HCT116 (cell line): Measurements from ENCODE around the gene SRGAP1. TPM values are rescaled to one million over a fixed set of nuclear protein-coding genes. Genes with fewer than 3 reads are reported as not detected.

Experiments
- ATAC-seq: fragments of 200-7000 bp; cut with Tn5 transposase; 2 replicates; pipeline ENCODE4 v1.9.1; 2020; ENCODE audit warnings: mild to moderate bottlenecking, moderate library complexity
- BruUV-seq: library from RNA; stranded (reverse); fragments of 400-500 nt; replicated peaks from 2 replicates; lab custom pipeline; 2021; lab: Mats Ljungman, UMichigan
- CTCF ChIA-PET: fragments of 300-600 bp; sonication (Branson Sonifier 250); formaldehyde crosslinking; loops from one replicate; lab custom pipeline; 2021; ENCODE audit warnings: antibody characterized with exemption; lab: Charles Lee
- POLR2A ChIA-PET: fragments of 300-600, 350-600 bp; sonication (Branson Sonifier 250); formaldehyde crosslinking; loops from one replicate; lab custom pipeline; 2021; ENCODE audit warnings: antibody characterized with exemption; lab: Charles Lee
- RAD21 ChIA-PET, 2 experiments: fragments of 300-600 bp; sonication (Branson Sonifier 250); formaldehyde crosslinking; loops; one replicate each; lab custom pipeline; 2023; ENCODE audit warnings: low total read pairs in 2 of 2; ENCODE audit not compliant: uncharacterized antibody in 2 of 2, unreplicated experiment in 2 of 2, low non-redundant PET in 1 of 2; lab: Charles Lee
- DNase-seq: peaks from one replicate; pipeline ENCODE4 v3.0.0-alpha.2; 2010; ENCODE audit warnings: low read depth, low spot score
- H2AFZ ChIP-seq: fragments of 200-600 bp; shearing (Covaris generic), sonication (generic); 2 replicates; pipeline ENCODE4 v1.6.1; 2017; ENCODE audit warnings: low read depth, mixed run types, mixed read lengths, antibody characterized with exemption, low read length; ENCODE audit not compliant: poor library complexity, severe bottlenecking
- H3K27ac ChIP-seq: 2 replicates; pipeline ENCODE4 v1.5.1; 2012; ENCODE audit warnings: low read depth, low read length
- H3K27me3 ChIP-seq: fragments of 200-600 bp; sonication (generic); 2 replicates; pipeline ENCODE4 v1.6.1; 2016; ENCODE audit warnings: mixed run types, low read length, mixed read lengths; ENCODE audit not compliant: insufficient read depth
- H3K36me3 ChIP-seq, 2 experiments: fragments of 200-500 bp in 1 of 2; fragments of 200-600 bp in 1 of 2; sonication (Bioruptor generic) in 1 of 2; sonication (generic) in 1 of 2; 2 replicates each; pipeline versions ENCODE4 v1.5.1 to v1.6.1; 2014 to 2016; ENCODE audit warnings: low read length in 2 of 2, inconsistent platforms in 1 of 2, mixed read lengths in 1 of 2, mixed run types in 1 of 2; ENCODE audit not compliant: insufficient read depth in 2 of 2, control insufficient read depth in 1 of 2
- H3K4me1 ChIP-seq, 2 experiments: fragments of 200-600 bp in 1 of 2; sonication (generic) in 1 of 2; 2 replicates each; pipeline versions ENCODE4 v1.5.1 to v1.6.1; 2012 to 2017; ENCODE audit warnings: low read length in 2 of 2, inconsistent platforms in 1 of 2, mild to moderate bottlenecking in 1 of 2, mixed read lengths in 1 of 2, mixed run types in 1 of 2, moderate library complexity in 1 of 2; ENCODE audit not compliant: insufficient read depth in 2 of 2, control insufficient read depth in 1 of 2
- H3K4me2 ChIP-seq: fragments of 200-600 bp; sonication (generic); 2 replicates; pipeline ENCODE4 v1.6.1; 2017; ENCODE audit warnings: mixed run types, low read length, mixed read lengths
- H3K4me3 ChIP-seq, 2 experiments: fragments of 200-600 bp in 1 of 2; sonication (generic) in 1 of 2; replicated peaks in 1 of 2; 2 replicates each; pipeline ENCODE4 v1.5.1; 2011 to 2016; ENCODE audit warnings: low read length in 2 of 2, control low read depth in 1 of 2, low read depth in 1 of 2, mild to moderate bottlenecking in 1 of 2, mixed read lengths in 1 of 2, mixed run types in 1 of 2
- H3K79me2 ChIP-seq: fragments of 200-600 bp; sonication (generic); 2 replicates; pipeline ENCODE4 v1.6.1; 2017; ENCODE audit warnings: mild to moderate bottlenecking, mixed run types, low read length, moderate library complexity, mixed read lengths; ENCODE audit not compliant: insufficient read depth
- H3K9ac ChIP-seq: fragments of 200-600 bp; sonication (generic); 2 replicates; pipeline ENCODE4 v1.6.1; 2016; ENCODE audit warnings: low read length, mixed read lengths
- H3K9me2 ChIP-seq: fragments of 200-600 bp; sonication (generic), shearing (Covaris generic); 2 replicates; pipeline ENCODE4 v1.6.1; 2017; ENCODE audit warnings: mixed run types, mild to moderate bottlenecking, moderate library complexity; ENCODE audit not compliant: insufficient read depth
- H3K9me3 ChIP-seq, 2 experiments: fragments of 200-500 bp in 1 of 2; fragments of 200-600 bp in 1 of 2; sonication (Bioruptor generic) in 1 of 2; sonication (generic) in 1 of 2; 2 replicates each; pipeline ENCODE4 v1.6.1; 2014 to 2017; ENCODE audit warnings: low read length in 2 of 2, mixed read lengths in 2 of 2, inconsistent platforms in 1 of 2, low read depth in 1 of 2, mild to moderate bottlenecking in 1 of 2, mixed run types in 1 of 2, moderate library complexity in 1 of 2; ENCODE audit not compliant: control insufficient read depth in 1 of 2, insufficient read depth in 1 of 2
- H4K20me1 ChIP-seq: fragments of 200-600 bp; sonication (generic), shearing (Covaris generic); 2 replicates; pipeline ENCODE4 v1.6.1; 2017; ENCODE audit warnings: mixed run types, mild to moderate bottlenecking, moderate library complexity; ENCODE audit not compliant: insufficient read depth
- CEBPB ChIP-seq: IDR thresholded peaks from 2 replicates; pipeline ENCODE4 v1.6.1; 2012; ENCODE audit warnings: low read depth
- CTCF ChIP-seq, 3 experiments: fragments of 200-600 bp in 1 of 3; sonication (generic) in 1 of 3; IDR thresholded peaks in 2 of 3; conservative IDR thresholded peaks in 1 of 3; 2 replicates each; pipeline ENCODE4 v1.5.1; 2012 to 2017; ENCODE audit warnings: low read depth in 2 of 3, low read length in 2 of 3, antibody characterized with exemption in 1 of 3, borderline replicate concordance in 1 of 3, control low read depth in 1 of 3, mild to moderate bottlenecking in 1 of 3, mixed read lengths in 1 of 3, mixed run types in 1 of 3, moderate library complexity in 1 of 3; ENCODE audit not compliant: insufficient read depth in 1 of 3
- EZH2 ChIP-seq: fragments of 200-600 bp; sonication (generic); IDR thresholded peaks from 2 replicates; pipeline ENCODE4 v1.6.1; 2017; ENCODE audit warnings: antibody characterized with exemption, mixed run types
- EZH2phosphoT487 ChIP-seq: fragments of 200-600 bp; IDR thresholded peaks from 2 replicates; pipeline ENCODE4 v1.6.1; 2018; ENCODE audit warnings: antibody characterized with exemption, borderline replicate concordance
- FOSL1 ChIP-seq: IDR thresholded peaks from 2 replicates; pipeline ENCODE4 v1.6.1; 2012; ENCODE audit warnings: low read depth
- POLR2AphosphoS5 ChIP-seq: IDR thresholded peaks from 2 replicates; pipeline ENCODE4 v1.6.1; 2011; ENCODE audit warnings: mild to moderate bottlenecking, low read depth, low read length, moderate library complexity
- SIN3A ChIP-seq: IDR thresholded peaks from 2 replicates; pipeline ENCODE4 v1.6.1; 2012; ENCODE audit warnings: low read depth
- SP1 ChIP-seq: IDR thresholded peaks from 2 replicates; pipeline ENCODE4 v1.6.1; 2012; ENCODE audit warnings: low read depth
- SRF ChIP-seq: IDR thresholded peaks from 2 replicates; pipeline ENCODE4 v1.6.1; 2012; ENCODE audit warnings: low read depth
- ZBTB33 ChIP-seq: IDR thresholded peaks from 2 replicates; pipeline ENCODE4 v1.6.1; 2011; ENCODE audit warnings: mild to moderate bottlenecking, low read length, moderate library complexity; ENCODE audit not compliant: insufficient replicate concordance; ENCODE audit errors: extremely low read depth
- intact Hi-C: fragments of 100-400 bp; cut with micrococcal nuclease; formaldehyde crosslinking; loops from 2 replicates; pipeline ENCODE4 v1.10.0; 2022
- total RNA-seq: library from RNA; stranded (reverse); gene quantifications from one replicate; pipeline ENCODE4 v1.2.1, GENCODE V29; 2021; ENCODE audit not compliant: unreplicated experiment
- TF ChIP-seq, protein P1 (sequence below): IDR thresholded peaks from 2 replicates; pipeline ENCODE4 v1.6.1; 2012; ENCODE audit warnings: low read depth
- TF ChIP-seq, protein P2 (sequence below): IDR thresholded peaks from 2 replicates; pipeline ENCODE4 v1.6.1; 2012

SRGAP1 gene
- total RNA-seq, 1 experiment from 2014 or later, result 16.6 TPM

DNA sequence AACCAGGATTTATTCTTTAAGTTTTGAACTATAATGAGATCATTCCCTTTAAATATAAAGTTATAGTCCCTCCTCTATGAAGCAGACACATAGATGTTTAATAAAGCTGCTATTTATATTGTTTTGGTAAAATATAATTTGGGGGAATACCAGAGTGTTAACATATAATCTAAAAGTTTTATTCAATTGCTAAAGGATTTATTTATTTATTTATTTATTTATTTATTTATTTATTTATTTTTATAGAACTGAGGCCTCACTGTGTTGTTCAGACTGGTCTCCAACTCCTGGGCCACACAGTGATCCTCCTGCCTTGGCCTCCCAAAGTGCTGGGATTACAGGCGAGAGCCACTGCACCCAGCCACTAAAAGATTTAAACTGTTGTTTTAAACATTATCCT is 278.9 kb downstream of the SRGAP1 start (continued):
- TF ChIP-seq, protein P1, sequence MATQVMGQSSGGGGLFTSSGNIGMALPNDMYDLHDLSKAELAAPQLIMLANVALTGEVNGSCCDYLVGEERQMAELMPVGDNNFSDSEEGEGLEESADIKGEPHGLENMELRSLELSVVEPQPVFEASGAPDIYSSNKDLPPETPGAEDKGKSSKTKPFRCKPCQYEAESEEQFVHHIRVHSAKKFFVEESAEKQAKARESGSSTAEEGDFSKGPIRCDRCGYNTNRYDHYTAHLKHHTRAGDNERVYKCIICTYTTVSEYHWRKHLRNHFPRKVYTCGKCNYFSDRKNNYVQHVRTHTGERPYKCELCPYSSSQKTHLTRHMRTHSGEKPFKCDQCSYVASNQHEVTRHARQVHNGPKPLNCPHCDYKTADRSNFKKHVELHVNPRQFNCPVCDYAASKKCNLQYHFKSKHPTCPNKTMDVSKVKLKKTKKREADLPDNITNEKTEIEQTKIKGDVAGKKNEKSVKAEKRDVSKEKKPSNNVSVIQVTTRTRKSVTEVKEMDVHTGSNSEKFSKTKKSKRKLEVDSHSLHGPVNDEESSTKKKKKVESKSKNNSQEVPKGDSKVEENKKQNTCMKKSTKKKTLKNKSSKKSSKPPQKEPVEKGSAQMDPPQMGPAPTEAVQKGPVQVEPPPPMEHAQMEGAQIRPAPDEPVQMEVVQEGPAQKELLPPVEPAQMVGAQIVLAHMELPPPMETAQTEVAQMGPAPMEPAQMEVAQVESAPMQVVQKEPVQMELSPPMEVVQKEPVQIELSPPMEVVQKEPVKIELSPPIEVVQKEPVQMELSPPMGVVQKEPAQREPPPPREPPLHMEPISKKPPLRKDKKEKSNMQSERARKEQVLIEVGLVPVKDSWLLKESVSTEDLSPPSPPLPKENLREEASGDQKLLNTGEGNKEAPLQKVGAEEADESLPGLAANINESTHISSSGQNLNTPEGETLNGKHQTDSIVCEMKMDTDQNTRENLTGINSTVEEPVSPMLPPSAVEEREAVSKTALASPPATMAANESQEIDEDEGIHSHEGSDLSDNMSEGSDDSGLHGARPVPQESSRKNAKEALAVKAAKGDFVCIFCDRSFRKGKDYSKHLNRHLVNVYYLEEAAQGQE, result no peak
- TF ChIP-seq EZH2phosphoT487, result no peak

DNA sequence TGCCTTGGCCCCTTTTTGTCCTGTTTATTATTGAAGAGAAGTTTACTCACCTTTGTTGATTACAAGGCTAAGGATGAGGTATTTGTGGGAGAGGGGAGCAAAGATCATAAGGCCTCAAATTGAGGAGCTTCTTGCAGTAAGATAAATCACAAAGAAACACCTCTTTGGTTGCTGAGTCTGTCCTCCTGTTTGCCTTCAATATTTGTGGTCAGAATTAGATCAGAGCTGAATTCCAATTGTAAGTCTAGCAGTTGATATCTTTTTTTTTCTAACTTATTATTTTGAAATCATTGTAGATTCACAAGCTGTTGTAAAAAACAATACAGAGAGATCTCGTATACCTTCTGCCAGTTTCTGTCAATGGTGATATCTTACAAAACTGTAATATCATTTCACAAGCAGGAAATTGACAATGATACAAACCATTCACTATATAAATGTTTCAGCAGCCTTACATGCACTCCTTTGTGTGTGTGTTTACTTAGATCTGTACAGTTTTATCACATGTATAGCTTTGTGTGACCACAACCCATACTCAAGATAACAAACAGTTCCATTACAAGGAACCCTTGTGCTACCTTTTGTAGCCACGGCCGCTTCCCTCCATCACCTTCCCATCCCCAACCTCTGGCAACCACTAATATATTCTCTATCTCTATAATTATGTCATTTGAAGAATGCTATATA is 280.2 kb downstream of the SRGAP1 start:
- no peak for ATAC-seq
- H4K20me1 ChIP-seq, result no peaks in the 10 kb centered on the region
- TF ChIP-seq EZH2 (no peak), SRF (no peak), SIN3A (no peak), SP1 (no peak), ZBTB33 (no peak), FOSL1 (no peak), CTCF (IDR thresholded peaks at IDR 0.05 in 2 of 3, conservative IDR thresholded peaks at IDR 0.05 in 1 of 3; ENCODE audit: borderline replicate concordance in 1 of 3, insufficient read depth in 1 of 3, low read depth in 2 of 3, low read length in 2 of 3) (no peak), POLR2AphosphoS5 (no peak), CEBPB (no peak)
- TF ChIP-seq, protein P2, sequence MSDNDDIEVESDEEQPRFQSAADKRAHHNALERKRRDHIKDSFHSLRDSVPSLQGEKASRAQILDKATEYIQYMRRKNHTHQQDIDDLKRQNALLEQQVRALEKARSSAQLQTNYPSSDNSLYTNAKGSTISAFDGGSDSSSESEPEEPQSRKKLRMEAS, result no peak
- TF ChIP-seq, protein P1, result no peak

More for the DNA sequence above, 280.2 kb downstream of the SRGAP1 start:
- no peaks in the 10 kb centered on the region for H3K79me2 ChIP-seq
- ChIA-PET POLR2A (no interaction called here), CTCF (no interaction called here), RAD21 (no interaction called here)
- H3K36me3 ChIP-seq, result peaks cover 0 to 5% of the 10 kb centered on the region in 2 experiments; a peak in 1 of 4 replicates
- no peak overlapping the region for H3K9ac ChIP-seq
- no peak overlapping the region for H3K27ac ChIP-seq
- no peak overlapping the region for H3K4me3 ChIP-seq
- DNase-seq, result no peak
- BruUV-seq, result no TSS peak
- H3K27me3 ChIP-seq, result no peaks in the 10 kb centered on the region
- no peak overlapping the region for H3K4me2 ChIP-seq
- peaks cover 0 to 10% of the 10 kb centered on the region in 2 experiments; a peak in 1 of 4 replicates for H3K4me1 ChIP-seq
- no peaks in the 10 kb centered on the region for H3K9me3 ChIP-seq
- intact Hi-C loops, result no loop called here
- no peak overlapping the region for H2AFZ ChIP-seq
- no peaks in the 10 kb centered on the region for H3K9me2 ChIP-seq
